Stimulated activated CD4-positive, alpha-beta T cell treated with anti-CD3 and anti-CD28 coated beads, Interleukin-1b, Interleukin-23, amount 100 ng/mL, for 1 hour (primary cell): ENCODE results near the gene STARD10.
"Not testable (repeated sequence)": the region's sequence is repeated elsewhere in the genome, so short reads cannot be mapped to it uniquely, and the experiment has no call there.

ENCODE experiments used
- DNase-seq, 2 donors: peaks; one replicate each; pipeline ENCODE4 v3.0.0-alpha.2; 2020; ENCODE audit warnings: low read depth in 2 of 2

The STARD10 gene

GRCh38 chr11:72826191-72826941, 32.5 kb upstream of the STARD10 start:
- DNase-seq, result no peak

- no peak for DNase-seq
Measured at GRCh38 chr11:72825661-72826060, 31.8 kb upstream of the STARD10 start.

GRCh38 chr11:72824811-72825505, 31.1 kb upstream of the STARD10 start:
- DNase-seq, result no peak

GRCh38 chr11:72824020-72824419, 30.2 kb upstream of the STARD10 start:
- no peak for DNase-seq

GRCh38 chr11:72823105-72823804, 29.4 kb upstream of the STARD10 start:
- DNase-seq, result no peak

GRCh38 chr11:72821920-72822799, 28.3 kb upstream of the STARD10 start:
- peak; percentile 67 to 83 for DNase-seq

GRCh38 chr11:72821221-72821919, 27.5 kb upstream of the STARD10 start:
- DNase-seq, result no peak

GRCh38 chr11:72820439-72821139, 26.7 kb upstream of the STARD10 start:
- no peak for DNase-seq

- no peak for DNase-seq
Measured at GRCh38 chr11:72818971-72819370, 25.1 kb upstream of the STARD10 start.

- DNase-seq, result no peak
Measured at GRCh38 chr11:72817966-72818365, 24.1 kb upstream of the STARD10 start.

- no peak for DNase-seq
Measured at GRCh38 chr11:72816404-72816990, 22.6 kb upstream of the STARD10 start.

GRCh38 chr11:72815110-72815618, 21.3 kb upstream of the STARD10 start:
- DNase-seq, result no peak

- peak; percentile 70 to 83 for DNase-seq
Measured at GRCh38 chr11:72814286-72815109, 20.7 kb upstream of the STARD10 start, which contains the start of gene ATG16L2. ATG16L2 (plus strand) TSS chr11:72814411; CDS start chr11:72814446, 35 bp downstream.

GRCh38 chr11:72813740-72814285, 20.0 kb upstream of the STARD10 start:
- DNase-seq, result no peak

- DNase-seq, result peak in 1 of 2 donors; percentile 42
Measured at GRCh38 chr11:72812967-72813739, 19.3 kb upstream of the STARD10 start.

GRCh38 chr11:72812604-72812966, 18.7 kb upstream of the STARD10 start:
- no peak for DNase-seq

- DNase-seq, result not testable (repeated sequence)
Measured at GRCh38 chr11:72811686-72812085, 17.8 kb upstream of the STARD10 start.

GRCh38 chr11:72808331-72808798, 14.5 kb upstream of the STARD10 start:
- DNase-seq, result no peak
